Endometrium (tissue), 2 donors: Measurements from ENCODE around the gene MCTP1.
A peak's percentile ranks its signal among the peaks of the same experiment; 100 is the strongest.

Experiments
- FAIRE-seq: peaks from 2 replicates; lab custom pipeline; 2012; peaks lifted over from hg19 to GRCh38; lab: Jason Lieb, UNC
- donor health status: control.
- donor health status: control.

The MCTP1 gene

DNA sequence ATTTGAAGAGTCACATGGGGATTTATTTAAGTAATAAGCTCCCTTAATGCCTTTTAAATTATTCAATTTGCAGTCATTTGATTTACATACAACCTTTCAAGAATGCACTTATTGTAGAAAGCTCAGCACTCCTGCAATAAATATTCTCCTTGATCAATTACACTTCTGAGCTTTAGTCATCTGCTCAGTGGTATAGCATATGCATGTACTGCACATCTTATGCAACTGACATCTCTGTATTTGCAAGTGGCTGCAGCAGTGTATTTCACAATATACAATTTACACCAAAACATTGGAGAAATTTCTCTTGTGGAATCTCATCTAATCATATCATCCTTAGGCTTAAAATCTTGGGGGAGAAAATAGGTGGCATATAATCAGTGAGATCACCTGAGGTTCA is 340.7 kb downstream of the MCTP1 start:
- no peak for FAIRE-seq

DNA sequence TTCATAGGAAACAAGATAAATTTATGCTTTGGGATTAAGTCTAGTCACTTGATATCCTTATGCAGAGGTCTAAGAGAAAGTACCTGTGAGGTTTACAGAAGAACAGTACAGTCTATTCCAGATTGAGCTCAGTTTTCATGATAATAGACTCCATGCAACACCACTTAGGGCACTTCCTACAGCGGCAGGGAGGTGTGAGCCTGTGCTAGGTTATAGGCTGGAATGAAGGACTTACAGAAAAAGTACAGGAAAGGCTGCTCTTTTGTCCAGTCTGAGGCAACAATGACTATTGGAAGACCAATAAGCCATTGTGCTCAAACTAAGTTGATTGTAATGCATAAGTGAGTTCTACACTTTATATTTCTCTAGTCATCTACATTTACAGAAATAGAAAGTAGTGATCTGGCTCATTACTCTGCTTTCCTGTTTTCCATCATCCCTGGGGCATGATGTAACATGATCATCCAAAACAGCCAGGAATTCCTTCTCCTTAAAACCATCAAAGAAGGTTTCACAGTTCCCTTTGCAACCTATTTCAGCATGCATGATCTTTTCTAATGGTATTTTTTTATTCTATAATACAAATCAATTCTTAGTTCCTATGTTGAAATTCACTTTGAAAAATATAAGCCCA is 343.7 kb downstream of the MCTP1 start:
- FAIRE-seq: no peak

DNA sequence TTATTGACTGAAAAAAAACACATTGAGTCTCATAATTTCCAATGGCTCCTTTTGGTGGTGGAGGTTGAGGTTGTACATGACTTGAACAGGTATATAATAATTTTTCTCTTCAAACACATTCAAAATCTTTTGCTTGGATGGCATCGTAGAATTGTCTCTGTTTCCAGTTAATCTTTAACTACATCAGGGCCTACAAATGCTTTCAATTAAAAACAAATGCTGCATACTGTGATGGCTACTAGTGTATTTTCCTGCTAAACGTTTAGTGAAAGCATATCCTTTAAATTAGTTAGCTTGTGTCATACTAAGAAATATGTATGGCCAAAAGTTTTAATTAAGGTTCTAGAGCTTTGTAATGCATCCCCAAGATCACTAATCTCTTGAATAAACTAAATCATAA is 352.6 kb downstream of the MCTP1 start:
- no peak for FAIRE-seq

DNA sequence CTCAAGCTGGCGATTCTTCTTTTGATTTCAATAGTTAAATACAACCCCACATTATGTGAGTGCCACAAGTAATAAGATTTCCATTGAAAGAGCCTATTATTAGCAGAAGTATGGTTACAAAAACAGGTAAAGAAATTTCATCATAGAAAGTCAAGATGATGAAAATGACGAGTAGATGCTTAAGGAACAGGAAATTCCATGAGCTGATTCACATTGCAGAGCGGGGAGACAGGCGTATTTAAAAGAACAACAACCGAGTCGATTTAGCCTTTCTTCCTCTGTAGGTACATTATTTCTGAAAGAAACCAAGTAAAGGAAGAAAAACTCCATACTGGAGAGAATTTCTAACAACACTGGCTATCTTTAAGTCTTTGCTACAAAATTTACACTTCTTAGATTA is 356.0 kb downstream of the MCTP1 start:
- FAIRE-seq: no peak

DNA sequence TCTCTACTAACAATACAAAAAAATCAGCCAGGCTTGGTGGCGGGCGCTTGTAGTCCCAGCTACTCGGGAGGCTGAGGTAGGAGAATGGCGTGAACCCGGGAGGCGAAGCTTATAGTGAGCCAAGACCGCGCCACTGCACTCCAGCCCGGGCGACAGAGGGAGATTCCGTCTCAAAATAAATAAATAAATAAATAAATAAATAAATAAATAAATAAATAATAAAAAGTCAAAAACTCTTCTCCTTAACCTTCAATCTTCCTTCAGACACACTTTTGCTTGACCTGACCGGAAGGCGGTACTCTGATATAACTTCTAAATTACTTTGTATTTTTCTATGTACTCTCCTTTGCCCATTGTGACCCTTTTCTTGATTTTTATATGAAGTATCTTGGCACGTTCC is 364.3 kb downstream of the MCTP1 start:
- FAIRE-seq: no peak

DNA sequence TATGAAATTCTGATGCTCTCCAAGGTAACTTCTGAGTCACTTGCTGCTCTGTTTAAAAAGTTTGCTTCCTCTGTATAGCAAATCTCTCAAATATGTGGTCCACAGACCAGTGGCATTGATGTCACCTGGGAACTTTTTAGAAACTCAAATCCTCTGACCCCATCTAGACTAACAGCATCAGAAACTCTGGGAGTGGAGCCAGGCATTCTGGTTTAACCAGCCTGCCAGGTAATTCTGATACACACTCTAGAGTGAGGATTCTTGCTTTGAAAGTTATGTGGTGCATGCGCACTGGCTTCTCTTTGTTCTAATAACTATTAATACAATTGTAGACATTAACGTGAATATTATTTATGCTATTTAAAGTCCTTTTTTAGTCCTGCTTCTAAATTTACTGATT is 368.3 kb downstream of the MCTP1 start:
- no peak for FAIRE-seq

DNA sequence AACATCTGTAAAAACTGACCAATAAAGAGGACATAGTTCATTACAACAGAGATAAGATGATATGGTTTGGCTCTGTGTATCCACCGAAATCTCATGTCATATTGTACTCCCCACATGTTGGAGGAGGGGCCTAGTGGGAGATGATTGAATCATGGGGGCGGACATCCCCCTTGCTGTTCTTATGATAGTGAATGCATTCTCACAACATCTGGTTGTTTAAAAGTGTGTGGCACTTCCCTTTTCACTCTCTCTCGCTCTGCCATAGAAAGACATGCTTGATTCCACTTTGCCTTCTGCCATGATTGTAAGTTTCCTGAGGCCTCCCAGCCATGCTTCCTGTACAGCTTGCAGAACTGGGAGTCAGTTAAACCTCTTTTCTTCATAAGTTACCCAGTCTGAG is 373.6 kb downstream of the MCTP1 start:
- FAIRE-seq: no peak

DNA sequence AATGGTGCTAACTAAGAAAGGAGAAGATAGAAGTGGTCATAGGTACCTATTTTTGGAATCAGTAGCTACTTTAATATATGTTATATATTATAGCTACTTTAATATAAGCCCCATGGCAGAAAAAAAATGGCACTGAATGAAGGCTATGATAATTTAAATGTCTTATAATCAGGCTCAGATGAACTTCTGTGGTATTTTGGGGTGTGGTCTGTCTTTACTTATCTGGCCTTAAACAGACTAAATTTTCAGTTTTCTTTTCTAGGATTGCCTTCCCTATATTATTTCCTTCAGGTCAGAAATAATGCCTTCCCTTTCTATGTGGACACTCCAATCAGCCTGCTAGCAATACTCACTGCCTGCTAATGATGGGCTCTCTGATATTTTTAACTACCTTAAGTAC is 374.2 kb downstream of the MCTP1 start:
- no peak for FAIRE-seq

DNA sequence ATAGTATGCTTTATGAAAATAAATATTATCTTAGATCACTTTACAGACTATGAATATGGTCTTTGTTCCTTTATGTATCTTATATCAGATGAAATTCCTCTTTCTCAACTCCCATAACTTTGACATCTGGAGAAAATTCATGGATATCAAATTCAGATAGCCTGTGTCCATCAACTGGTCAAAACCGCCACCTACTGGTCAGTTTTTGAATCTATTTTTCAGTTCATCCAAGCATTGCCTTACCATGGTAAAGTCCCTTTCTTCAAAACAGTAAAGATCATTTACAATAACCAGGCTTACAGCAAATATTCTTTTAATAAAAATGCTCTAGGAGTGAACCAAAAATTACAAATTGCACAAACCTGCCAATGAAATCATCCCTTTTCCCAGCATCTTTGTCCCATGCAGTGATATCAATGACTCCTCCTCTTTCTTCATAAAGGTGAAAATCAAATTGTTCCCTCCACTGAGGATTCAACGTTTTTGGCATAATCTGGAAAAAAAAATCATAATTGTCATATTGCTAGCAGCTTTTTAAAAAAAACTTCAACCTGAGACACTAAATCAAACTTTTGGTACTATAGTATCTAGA is 375.9 kb downstream of the MCTP1 start:
- peak; percentile 26 for FAIRE-seq

DNA sequence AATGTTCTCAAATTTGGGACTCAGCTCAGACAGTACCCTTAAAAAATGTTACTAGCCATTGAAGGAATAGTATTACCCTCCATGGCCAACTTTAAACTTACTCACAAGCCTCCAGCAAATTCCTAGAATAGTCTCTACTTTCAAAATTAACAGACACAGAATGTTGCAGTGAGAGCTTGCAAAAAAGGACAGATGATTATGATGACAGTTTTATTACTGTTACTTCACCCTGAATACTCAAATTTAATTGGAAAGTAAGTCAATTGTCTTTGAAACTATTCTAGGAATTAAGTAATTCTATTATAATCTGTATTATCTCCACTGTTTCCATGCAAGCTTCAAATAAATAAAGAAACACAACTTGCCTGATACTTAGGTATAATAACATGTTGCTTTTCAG is 378.1 kb downstream of the MCTP1 start:
- no peak for FAIRE-seq

DNA sequence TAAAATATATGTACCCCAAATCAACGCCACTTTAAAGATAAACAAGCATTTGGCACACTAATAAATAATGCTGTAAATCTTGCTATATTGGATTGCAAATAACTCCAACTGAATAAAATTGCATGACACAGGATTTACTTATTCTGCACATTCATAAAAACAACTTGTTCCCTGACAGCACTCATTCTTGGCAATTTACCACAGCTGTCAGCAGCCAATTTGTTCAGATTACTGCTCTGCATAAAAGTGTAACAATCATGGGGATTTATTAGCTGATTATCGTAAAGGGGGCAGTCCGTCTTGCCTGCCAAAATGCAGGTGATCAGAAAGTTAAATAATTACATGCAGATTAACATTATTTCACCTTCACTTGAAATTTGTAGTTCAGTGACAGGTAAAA is 381.2 kb downstream of the MCTP1 start:
- FAIRE-seq: no peak

DNA sequence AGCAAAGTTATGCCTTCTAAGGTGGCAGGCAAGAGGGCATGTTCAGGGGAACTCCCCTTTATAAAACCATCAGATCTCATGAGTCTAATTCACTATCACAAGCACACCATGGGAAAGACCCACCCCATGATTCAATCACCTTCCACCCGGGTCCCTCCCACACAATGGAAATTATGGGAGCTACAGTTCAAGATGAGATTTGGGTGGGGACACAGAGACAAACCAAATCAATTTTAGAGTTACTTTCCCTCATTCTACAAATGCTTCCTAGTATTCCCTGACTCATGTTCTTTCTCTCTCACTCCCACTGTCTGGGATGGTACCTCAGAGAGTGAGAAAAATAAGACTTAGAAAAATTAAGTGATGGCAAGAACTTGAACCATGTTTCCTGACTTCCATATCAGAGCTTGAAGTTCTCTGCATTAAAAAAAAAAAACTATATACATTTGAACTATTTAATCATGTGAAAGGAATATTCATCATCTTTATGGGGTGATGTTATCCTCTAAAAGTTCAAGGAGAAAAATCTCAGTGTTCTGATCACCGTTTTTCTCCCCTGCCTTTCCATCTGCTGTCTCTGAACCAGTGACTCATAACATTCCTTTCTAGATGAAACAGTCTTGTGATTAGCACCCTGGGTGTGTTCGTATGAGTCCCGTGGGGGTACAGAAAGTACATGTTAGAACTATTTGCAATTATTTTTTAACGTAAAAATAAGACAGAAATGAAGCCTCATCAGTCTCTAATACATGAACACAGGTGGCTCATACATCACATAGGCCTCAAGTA is 383.5 kb downstream of the MCTP1 start:
- FAIRE-seq: no peak

DNA sequence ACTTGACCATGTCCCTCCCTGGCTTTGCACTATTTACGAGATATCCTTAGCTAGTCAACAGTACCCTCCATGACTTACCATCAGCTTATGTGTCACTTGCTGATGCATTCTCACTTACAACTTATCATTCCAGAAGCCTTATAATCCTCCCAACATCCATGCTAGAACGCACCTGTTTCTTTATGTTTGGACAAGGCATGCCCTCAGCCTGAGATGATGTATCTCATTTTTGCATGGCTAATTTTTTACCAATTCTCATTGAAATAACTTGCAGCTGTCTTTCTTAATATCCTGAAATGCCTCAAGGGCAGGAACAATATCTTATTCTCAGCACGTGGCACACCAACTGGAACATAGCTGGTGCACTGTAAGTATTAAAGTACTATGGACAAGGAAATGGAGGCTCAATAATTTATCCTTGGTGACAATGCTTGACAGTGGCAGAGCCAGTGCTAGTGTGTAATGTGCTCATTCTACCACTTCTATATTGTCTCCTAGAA is 384.8 kb downstream of the MCTP1 start:
- FAIRE-seq: no peak

DNA sequence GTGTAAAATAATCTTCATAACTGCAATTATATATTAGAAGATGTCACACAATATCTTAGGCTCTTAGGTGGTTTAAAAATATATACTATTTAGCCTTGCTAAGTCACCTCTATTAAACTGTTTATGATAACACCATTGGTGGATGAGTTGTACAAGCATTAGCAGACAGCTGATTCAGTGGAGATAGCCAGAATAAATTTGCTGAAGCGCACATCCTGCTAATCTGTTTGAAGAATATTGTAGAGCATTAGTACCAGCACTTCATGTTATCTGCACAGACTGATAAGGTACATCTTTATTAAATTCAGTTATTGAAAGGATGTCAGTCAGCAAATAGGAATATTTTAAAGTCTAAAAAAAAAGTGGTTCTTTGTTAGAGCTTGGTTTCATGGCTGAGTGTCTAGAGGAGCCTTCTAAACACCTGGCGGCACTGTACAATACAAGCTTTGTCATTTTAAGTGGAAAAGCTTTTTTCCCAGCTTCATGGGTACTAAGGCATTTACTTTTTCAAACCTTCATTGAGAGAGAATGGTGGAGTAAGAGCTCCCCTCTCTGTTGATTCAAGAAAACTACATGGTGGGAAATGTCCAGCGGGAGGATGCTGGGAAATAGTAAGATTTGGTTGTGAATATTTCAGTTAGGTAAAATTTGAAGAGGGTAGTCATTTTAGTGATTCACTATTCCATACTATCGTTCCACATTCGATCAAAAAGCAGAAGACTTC is 391.3 kb downstream of the MCTP1 start:
- no peak for FAIRE-seq

DNA sequence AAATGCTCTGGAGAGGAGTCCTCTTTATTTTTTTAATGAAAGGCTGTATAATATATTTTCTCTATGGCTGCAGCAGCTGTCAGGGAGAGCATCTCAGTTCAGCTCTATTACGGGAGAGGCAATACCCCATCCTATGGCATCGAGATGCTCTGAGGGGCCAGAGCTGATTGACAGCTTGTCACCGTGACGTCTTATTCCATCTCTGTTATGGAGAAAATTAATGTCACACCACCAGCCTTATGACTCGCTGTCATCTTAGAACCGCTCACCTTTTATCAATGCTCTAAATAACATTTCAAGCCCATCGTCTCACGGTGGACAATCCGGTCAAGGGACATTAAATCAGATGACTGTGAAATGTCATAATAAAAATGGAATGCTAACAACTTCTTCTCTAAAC is 392.9 kb downstream of the MCTP1 start:
- no peak for FAIRE-seq

DNA sequence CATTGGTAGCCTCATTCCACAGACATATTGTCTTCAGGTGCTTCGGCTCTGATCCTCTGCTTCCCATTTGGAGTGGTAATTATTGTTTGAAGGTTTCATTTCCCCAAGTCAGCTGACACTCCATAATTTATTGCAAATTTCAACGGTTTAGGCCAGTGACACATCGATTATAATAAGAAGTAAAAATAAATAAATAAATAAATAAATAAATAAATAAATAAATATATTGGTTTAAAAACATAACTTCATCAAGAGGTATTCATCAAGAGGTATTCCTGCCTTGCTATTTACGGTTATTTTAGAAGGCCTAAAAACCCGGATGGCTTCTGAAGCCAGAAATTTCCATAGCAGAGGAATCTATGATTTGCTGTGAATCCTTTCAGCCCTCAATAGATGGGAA is 393.3 kb downstream of the MCTP1 start:
- FAIRE-seq: no peak

DNA sequence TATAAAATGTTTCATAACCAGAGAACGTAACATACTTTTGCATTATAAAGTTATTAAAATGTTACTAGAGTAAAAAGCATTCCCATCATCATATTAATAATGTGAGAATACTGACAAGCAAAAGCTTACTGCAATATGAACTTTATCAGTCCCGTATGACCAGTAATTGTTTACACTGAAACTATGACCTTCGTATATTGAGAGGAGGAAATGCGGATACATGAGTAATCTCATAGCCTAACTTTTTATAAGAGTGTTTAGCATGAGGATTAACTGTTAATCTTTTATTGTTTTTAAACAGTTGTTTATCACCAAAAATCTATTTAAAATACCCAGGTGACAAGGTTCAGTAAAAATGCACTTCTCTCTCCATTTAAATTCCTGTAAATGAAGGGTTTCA is 394.0 kb downstream of the MCTP1 start:
- FAIRE-seq: no peak

DNA sequence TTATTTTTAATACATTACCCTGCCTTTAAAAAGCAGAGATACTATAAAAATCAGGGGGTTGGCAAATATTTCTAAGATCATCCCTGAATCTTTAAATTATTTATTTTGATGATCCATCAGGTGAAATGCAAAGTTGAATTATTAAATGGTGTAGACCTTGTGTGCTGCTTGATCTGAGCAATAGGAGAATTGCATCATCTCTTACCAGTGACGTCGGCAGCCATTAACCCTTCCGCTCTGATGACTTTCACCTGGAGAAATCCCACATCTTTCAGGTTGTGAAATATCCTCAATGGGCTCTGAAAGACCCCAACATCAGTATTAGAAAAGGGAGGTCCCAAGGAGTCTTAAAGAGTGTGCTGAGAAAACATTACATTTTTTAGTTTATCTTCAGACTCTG is 396.2 kb downstream of the MCTP1 start:
- FAIRE-seq: no peak

DNA sequence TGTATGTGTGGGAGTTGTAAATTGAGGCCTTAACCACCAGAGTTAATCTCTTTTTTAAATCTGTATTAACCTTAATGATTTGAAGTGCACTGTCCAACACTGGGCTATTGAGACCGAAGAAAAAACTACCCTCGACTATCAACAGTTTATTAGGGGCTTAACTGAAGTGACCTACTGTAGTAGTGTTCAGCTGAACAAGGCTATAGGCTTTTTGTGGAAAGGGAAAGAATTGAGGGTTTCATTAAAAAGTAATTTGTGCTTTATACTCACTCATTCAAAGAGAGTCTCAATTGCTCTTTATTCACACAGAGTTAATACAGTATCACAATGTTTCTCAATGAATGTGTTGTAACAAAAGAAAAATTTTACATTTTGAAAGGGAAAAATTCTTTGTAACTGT is 399.0 kb downstream of the MCTP1 start:
- no peak for FAIRE-seq

DNA sequence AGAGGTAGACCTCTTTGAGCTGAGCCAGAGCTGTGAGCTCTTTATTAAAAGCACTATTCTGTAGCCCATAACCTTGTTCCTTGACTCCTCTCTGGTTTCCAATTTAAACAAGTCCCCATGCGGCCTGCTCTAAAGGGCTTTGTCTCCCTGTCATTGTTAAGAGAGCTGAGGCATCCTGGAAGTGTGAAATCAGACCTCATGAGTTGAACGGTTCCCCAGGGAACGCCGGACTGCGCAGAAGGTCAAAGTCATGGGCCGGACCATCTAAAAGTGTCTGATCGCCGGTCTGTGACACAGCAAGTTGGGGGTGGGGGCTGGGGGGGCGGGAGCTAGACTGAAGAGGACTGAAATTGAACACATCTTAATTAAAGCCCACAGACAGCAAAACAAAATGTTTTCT is 400.6 kb downstream of the MCTP1 start:
- no peak for FAIRE-seq

DNA sequence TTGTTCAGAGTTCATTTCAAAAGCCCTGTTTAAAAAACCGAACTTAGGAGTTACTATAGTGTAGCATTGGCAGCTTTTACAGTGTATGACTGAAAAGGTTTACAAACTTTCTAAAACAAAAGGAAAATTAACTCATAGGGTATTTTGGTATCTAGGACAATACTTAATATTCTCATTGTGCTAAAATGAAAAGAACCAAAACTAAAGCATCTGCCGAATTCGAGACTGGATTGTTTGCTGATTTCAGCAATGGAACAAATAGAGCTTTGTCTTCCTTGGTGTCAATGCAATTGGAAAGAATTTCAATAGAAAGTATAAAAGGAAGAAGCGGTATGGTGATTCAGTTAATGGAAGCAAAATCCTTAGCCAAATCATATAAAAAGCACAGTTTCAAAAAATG is 412.4 kb downstream of the MCTP1 start:
- FAIRE-seq: no peak

DNA sequence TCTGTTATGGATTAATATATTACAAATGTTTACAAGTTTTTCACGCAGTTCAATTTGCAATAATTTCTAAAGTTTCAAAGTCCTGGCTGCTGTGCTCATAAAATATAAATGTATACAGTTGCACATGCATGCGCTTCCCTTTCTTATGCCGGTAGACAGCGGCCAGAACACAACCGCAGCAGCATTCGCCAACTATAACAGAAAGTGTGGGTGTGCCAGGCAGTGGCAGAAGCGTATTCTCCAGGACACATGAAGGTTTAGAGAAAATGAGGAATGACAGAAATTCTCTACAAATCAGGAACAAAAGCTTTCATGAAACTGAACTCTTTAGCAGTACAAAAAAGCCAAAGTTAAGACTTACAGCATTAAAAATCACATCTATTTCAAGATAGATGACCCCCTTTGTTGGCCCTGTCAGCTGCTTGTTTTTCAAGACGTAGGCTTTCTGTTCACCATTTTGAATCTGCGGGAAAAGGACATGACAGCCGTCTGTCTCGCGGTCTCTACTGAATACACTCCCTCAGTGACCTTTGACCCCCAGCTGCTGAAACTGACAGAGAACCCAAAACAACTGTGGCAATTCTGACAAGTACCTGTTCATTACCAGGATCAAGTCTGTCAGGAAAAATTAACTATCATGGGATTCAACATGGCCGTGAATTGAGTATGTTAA is 414.2 kb downstream of the MCTP1 start:
- FAIRE-seq: no peak
